CD4-positive, CD25-positive, alpha-beta regulatory T cell (primary cell): ENCODE data around the gene ZNF611. TPM values are rescaled to one million over a fixed set of nuclear protein-coding genes. Genes with fewer than 3 reads are reported as not detected.
A peak's percentile ranks its signal among the peaks of the same experiment; 100 is the strongest.
"Not testable (repeated sequence)": the region's sequence is repeated elsewhere in the genome, so short reads cannot be mapped to it uniquely, and the experiment has no call there.

ENCODE experiments used
- ATAC-seq, 2 donors: fragments of 150-1000 bp; cut with Tn5 transposase; one replicate each; pipeline ENCODE4 v1.10.0; 2021; ENCODE audit warnings: low read depth in 2 of 2, moderate number of reproducible peaks in 2 of 2, moderate library complexity in 1 of 2
- DNase-seq, 3 donors: peaks; one replicate each; pipeline versions ENCODE4 v3.0.0 to v3.0.0-alpha.2; 2012 to 2022; ENCODE audit warnings: mixed read lengths in 1 of 3
- H3K27ac ChIP-seq: one replicate; pipeline ENCODE4 v1.7.0; 2013; ENCODE audit warnings: mild to moderate bottlenecking, low read length; ENCODE audit not compliant: insufficient read depth, poor library complexity, severe bottlenecking
- H3K27me3 ChIP-seq: one replicate; pipeline ENCODE4 v1.7.0; 2013; ENCODE audit warnings: low read length; ENCODE audit not compliant: control insufficient read depth, insufficient read depth
- H3K36me3 ChIP-seq: one replicate; pipeline ENCODE4 v1.7.0; 2013; ENCODE audit warnings: mild to moderate bottlenecking, low read length, moderate library complexity; ENCODE audit not compliant: control insufficient read depth, insufficient read depth
- H3K4me1 ChIP-seq: 2 replicates; pipeline ENCODE4 v1.7.0; 2013; ENCODE audit warnings: mild to moderate bottlenecking, low read length; ENCODE audit not compliant: insufficient read depth, control insufficient read depth, poor library complexity, severe bottlenecking
- H3K4me3 ChIP-seq: one replicate; pipeline ENCODE4 v1.7.0; 2013; ENCODE audit warnings: low read depth, mild to moderate bottlenecking, low read length, moderate library complexity
- H3K9me3 ChIP-seq, 2 experiments: 1 replicate in 1 of 2; 2 replicates in 1 of 2; pipeline ENCODE4 v1.7.0; 2013; ENCODE audit warnings: low read length in 2 of 2, mild to moderate bottlenecking in 1 of 2, moderate library complexity in 1 of 2; ENCODE audit not compliant: control insufficient read depth in 2 of 2
- H3K27ac Mint-ChIP-seq, 3 donors: one replicate each; pipeline ENCODE4 v1.8.0; 2020 to 2022; ENCODE audit warnings: mild to moderate bottlenecking in 3 of 3, mixed read lengths in 3 of 3, moderate library complexity in 2 of 3
- H3K27me3 Mint-ChIP-seq: one replicate; pipeline ENCODE4 v1.8.0; 2022; ENCODE audit warnings: mild to moderate bottlenecking, mixed read lengths
- H3K36me3 Mint-ChIP-seq: one replicate; pipeline ENCODE4 v1.8.0; 2020; ENCODE audit warnings: mixed read lengths
- H3K4me1 Mint-ChIP-seq, 4 donors: one replicate each; pipeline ENCODE4 v1.8.0; 2020 to 2022; ENCODE audit warnings: mixed read lengths in 4 of 4, mild to moderate bottlenecking in 1 of 4
- H3K4me3 Mint-ChIP-seq, 4 donors: one replicate each; pipeline ENCODE4 v1.8.0; 2020 to 2022; ENCODE audit warnings: mild to moderate bottlenecking in 4 of 4, mixed read lengths in 4 of 4, moderate library complexity in 3 of 4
- H3K9me3 Mint-ChIP-seq, 7 donors: one replicate each; pipeline ENCODE4 v1.8.0; 2020 to 2022; ENCODE audit warnings: mixed read lengths in 7 of 7, mild to moderate bottlenecking in 3 of 7, moderate library complexity in 2 of 7
- polyA plus RNA-seq, 4 donors: library from polyadenylated mRNA; unstranded; fragments of 300-500 nt; fragmentation: Illumina TruSeq; gene quantifications; one replicate each; pipeline ENCODE4 v1.2.3, GENCODE V29; 2021
- total RNA-seq: library from RNA; stranded (reverse); gene quantifications from one replicate; pipeline ENCODE4 v1.2.3, GENCODE V29; 2022

Gene ZNF611
- total and polyA plus RNA-seq, 5 donors from 2014 or later = 19.0 to 34.1 (median 26.9) TPM

DNA sequence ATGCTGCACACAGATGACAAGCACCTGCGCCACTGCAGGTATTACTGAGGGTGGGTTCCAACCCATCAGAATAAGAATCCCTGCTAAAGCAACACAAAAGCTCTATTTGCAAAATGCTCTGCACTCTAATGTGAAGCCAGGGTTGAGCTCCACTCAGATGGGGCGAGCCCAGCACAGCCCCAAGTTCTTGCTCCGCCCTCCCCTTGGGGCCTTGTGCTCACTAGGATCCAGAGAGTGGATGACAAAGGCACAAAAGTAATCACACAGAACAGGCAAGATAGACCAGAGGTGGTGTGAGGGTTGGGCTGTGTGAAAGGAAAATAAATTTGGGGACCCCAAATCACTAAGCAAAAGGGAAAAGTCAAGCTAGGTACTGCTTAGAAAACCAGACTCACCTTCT is 8.2 kb upstream of the ZNF611 start:
- peaks cover 0 to 2% of the 10 kb centered on the region in 2 experiments for H3K9me3 ChIP-seq
- no peaks in the 10 kb centered on the region for H3K27me3 Mint-ChIP-seq
- no peaks in the 10 kb centered on the region for H3K4me1 ChIP-seq
- H3K4me3 Mint-ChIP-seq = no peak overlapping the region
- H3K36me3 ChIP-seq = no peaks in the 10 kb centered on the region
- H3K27ac ChIP-seq = no peak overlapping the region
- H3K27ac Mint-ChIP-seq = peak overlapping the region in 2 of 3 donors; percentile 22 to 47
- ATAC-seq = no peak
- no peak overlapping the region for H3K4me3 ChIP-seq
- no peaks in the 10 kb centered on the region for H3K36me3 Mint-ChIP-seq
- no peak for DNase-seq
- H3K4me1 Mint-ChIP-seq = peaks cover 5 to 11% (median 7%) of the 10 kb centered on the region in 4 donors
- peaks cover 0 to 7% (median 0%) of the 10 kb centered on the region in 7 donors for H3K9me3 Mint-ChIP-seq
- H3K27me3 ChIP-seq = no peaks in the 10 kb centered on the region

DNA sequence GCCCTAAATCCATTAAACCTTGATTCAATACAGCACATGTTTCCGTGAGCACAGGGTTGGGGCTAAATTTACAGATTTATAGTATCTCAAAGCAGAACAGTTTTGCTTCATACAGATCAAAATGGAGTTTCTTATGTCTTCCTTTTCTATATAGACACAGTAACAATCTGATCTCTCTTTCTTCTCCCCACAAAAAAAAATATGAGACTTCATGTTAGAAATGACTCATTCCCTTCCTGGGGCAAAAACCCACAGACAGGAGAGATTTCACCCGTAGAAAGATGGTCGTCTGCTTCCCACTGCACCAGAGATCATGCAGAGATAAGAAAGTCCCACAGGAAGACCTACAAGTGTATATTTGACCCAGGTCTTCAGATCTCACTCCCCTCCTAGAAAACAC is 7.7 kb upstream of the ZNF611 start:
- Histone ChIP-seq H3K4me3 (no peak overlapping the region), H3K27me3 (no peaks in the 10 kb centered on the region), H3K4me1 (no peaks in the 10 kb centered on the region), H3K36me3 (no peaks in the 10 kb centered on the region), H3K9me3 (peaks cover 0 to 2% of the 10 kb centered on the region in 2 experiments), H3K27ac (no peak overlapping the region)
- ATAC-seq (no peak), DNase-seq (no peak)
- Mint-ChIP-seq H3K4me1 (peaks cover 5 to 11% (median 7%) of the 10 kb centered on the region in 4 donors), H3K27me3 (no peaks in the 10 kb centered on the region), H3K36me3 (no peaks in the 10 kb centered on the region), H3K27ac (peak overlapping the region in 2 of 3 donors; percentile 47 to 62), H3K4me3 (peak overlapping the region in 1 of 4 donors; percentile 7), H3K9me3 (peaks cover 0 to 7% (median 0%) of the 10 kb centered on the region in 7 donors)

DNA sequence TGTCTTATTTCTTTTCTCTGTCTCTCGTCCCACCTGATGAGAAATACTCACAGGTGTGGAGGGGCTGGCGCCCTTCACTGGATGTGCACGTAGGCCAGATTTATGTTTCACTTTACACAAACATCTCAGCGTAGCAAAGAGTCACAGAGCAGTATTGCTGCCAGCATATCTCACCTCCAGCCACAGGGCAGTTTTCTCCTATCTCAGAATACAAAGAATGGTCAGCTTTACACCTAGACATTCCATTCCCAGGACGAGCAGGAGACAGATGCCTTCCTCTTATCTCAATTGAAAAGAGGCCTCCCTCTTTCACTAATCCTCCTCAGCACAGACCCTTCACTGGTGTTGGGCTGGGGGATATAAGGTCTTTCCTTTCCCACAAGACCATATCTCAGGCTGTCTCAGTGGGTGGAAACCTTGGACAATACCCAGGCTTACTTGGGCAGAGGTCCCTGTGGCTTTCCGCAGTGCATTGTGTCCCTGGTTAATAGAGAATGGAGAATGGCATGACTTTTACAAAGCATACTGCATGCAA is 7.2 kb upstream of the ZNF611 start:
- no peaks in the 10 kb centered on the region for H3K27me3 Mint-ChIP-seq
- ATAC-seq = no peak
- peak overlapping the region in 1 of 3 donors; percentile 47 for H3K27ac Mint-ChIP-seq
- H3K36me3 Mint-ChIP-seq = no peaks in the 10 kb centered on the region
- peak overlapping the region in 1 of 4 donors; percentile 7 for H3K4me3 Mint-ChIP-seq
- Histone ChIP-seq H3K9me3 (peaks cover 0 to 2% of the 10 kb centered on the region in 2 experiments), H3K4me3 (no peak overlapping the region), H3K36me3 (no peaks in the 10 kb centered on the region), H3K27me3 (no peaks in the 10 kb centered on the region), H3K4me1 (no peaks in the 10 kb centered on the region), H3K27ac (no peak overlapping the region)
- H3K9me3 Mint-ChIP-seq = peaks cover 0 to 7% (median 0%) of the 10 kb centered on the region in 7 donors
- no peak for DNase-seq
- H3K4me1 Mint-ChIP-seq = peaks cover 5 to 11% (median 7%) of the 10 kb centered on the region in 4 donors

- not testable (repeated sequence) for H3K36me3 Mint-ChIP-seq, H3K4me1 ChIP-seq, H3K27ac Mint-ChIP-seq, H3K4me3 Mint-ChIP-seq, H3K9me3 ChIP-seq, H3K9me3 Mint-ChIP-seq, ATAC-seq, DNase-seq, H3K27me3 Mint-ChIP-seq, H3K36me3 ChIP-seq, H3K4me3 ChIP-seq, H3K27ac ChIP-seq, H3K27me3 ChIP-seq
- peaks cover 5 to 11% (median 7%) of the 10 kb centered on the region in 4 donors for H3K4me1 Mint-ChIP-seq
Observed at GRCh38 chr19:52741371-52741770, 6.5 kb upstream of the ZNF611 start.

DNA sequence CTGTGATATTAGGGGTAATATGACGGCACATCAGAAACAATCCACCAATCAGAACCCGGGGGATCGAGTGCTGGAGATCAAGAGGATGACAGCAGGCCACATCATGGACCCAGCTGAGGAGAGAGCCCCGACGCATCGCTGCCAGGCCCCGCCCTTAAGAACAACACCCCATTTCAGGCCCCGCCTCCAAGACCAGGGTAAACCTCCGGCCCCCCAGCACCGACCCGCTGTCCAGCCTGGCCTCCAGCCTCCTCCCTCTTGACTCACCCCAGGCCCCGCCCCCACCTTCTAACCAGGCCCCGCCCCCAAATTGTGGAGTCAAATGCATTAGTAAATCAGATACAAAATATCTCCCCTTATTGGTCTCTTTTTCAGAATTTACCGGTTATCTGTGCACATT is 4.7 kb upstream of the ZNF611 start:
- Mint-ChIP-seq H3K4me1 (peaks cover 0 to 20% (median 14%) of the 10 kb centered on the region in 4 donors), H3K36me3 (no peaks in the 10 kb centered on the region)
- no peak for DNase-seq

GRCh38 chr19:52735734-52736133 is 890 bp upstream of the ZNF611 start:
- peak overlapping the region; percentile 87 for H3K27ac ChIP-seq
- no peak overlapping the region for H3K4me3 ChIP-seq
- no peaks in the 10 kb centered on the region for H3K27me3 ChIP-seq
- peak overlapping the region; percentile 92 to 96 (median 94) for H3K27ac Mint-ChIP-seq
- no peaks in the 10 kb centered on the region for H3K36me3 ChIP-seq
- no peaks in the 10 kb centered on the region for H3K27me3 Mint-ChIP-seq
- H3K4me1 ChIP-seq = peaks cover 19% of the 10 kb centered on the region
- DNase-seq = peak in 2 of 3 donors; percentile 6 to 15
- H3K9me3 ChIP-seq = peaks cover 2 to 3% of the 10 kb centered on the region in 2 experiments
- ATAC-seq = no peak
- peaks cover 4% of the 10 kb centered on the region for H3K36me3 Mint-ChIP-seq
- H3K9me3 Mint-ChIP-seq = peaks cover 0 to 10% (median 0%) of the 10 kb centered on the region in 7 donors
- H3K4me1 Mint-ChIP-seq = peaks cover 13 to 26% (median 20%) of the 10 kb centered on the region in 4 donors
- H3K4me3 Mint-ChIP-seq = peak overlapping the region in 3 of 4 donors; percentile 93 to 94 (median 93)

More for the DNA sequence above, 4.7 kb upstream of the ZNF611 start:
- no peaks in the 10 kb centered on the region for H3K36me3 ChIP-seq
- no peak overlapping the region for H3K27ac Mint-ChIP-seq
- H3K4me3 ChIP-seq = no peak overlapping the region
- H3K27me3 ChIP-seq = no peaks in the 10 kb centered on the region
- H3K27ac ChIP-seq = no peak overlapping the region
- H3K27me3 Mint-ChIP-seq = no peaks in the 10 kb centered on the region
- H3K9me3 ChIP-seq = peaks cover 0 to 2% of the 10 kb centered on the region in 2 experiments
- no peak for ATAC-seq
- H3K9me3 Mint-ChIP-seq = peaks cover 0 to 7% (median 0%) of the 10 kb centered on the region in 7 donors
- no peak overlapping the region for H3K4me3 Mint-ChIP-seq
- H3K4me1 ChIP-seq = peaks cover 8% of the 10 kb centered on the region

DNA sequence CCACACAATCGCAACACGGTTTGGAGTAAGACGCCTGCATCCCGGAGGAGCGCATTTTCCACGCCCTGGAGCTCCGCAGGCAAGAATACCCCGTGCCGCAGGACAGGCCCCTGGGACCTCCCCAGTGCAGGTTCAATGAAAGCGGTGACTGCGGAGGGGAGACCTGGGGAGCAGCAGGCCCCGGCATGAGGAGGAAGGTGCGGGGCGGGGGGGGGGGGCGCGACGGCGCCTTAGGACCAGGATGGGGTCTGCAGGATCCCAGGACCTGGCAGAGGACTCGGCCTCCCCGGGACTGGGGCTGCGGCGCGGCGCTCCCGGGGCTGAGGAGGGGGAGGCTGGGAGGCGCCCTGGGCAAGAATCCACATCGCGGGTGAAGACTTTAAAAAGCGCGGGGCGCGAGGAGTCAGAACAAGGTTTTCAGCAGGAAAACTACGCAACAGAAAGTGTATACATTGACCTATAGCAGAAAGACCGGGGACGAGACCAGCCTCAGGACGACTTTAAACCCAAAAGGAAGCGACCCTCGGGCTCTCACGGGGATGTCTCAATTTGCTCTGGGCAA is 432 bp downstream of the ZNF611 start:
- H3K27ac ChIP-seq = peak overlapping the region; percentile 87
- no peaks in the 10 kb centered on the region for H3K27me3 Mint-ChIP-seq
- H3K9me3 ChIP-seq = peaks cover 0 to 9% of the 10 kb centered on the region in 2 experiments
- H3K4me3 Mint-ChIP-seq = peak overlapping the region; percentile 93 to 98 (median 94)
- H3K36me3 ChIP-seq = no peaks in the 10 kb centered on the region
- DNase-seq (no peak), ATAC-seq (peak; percentile 16 to 20)
- no peaks in the 10 kb centered on the region for H3K27me3 ChIP-seq
- peak overlapping the region; percentile 92 to 96 (median 94) for H3K27ac Mint-ChIP-seq
- peaks cover 19% of the 10 kb centered on the region for H3K4me1 ChIP-seq
- H3K9me3 Mint-ChIP-seq = peaks cover 0 to 7% (median 0%) of the 10 kb centered on the region in 7 donors
- H3K4me1 Mint-ChIP-seq = peaks cover 18 to 32% (median 25%) of the 10 kb centered on the region in 4 donors
- peak overlapping the region; percentile 93 for H3K4me3 ChIP-seq
- H3K36me3 Mint-ChIP-seq = peaks cover 9% of the 10 kb centered on the region
